ENCODE data around the gene OOEP. TPM values are rescaled to one million over a fixed set of nuclear protein-coding genes. Genes with fewer than 3 reads are reported as not detected.

The OOEP gene
- total and polyA plus RNA-seq, 2 of the 13 experiments (the other 11 are each of a cell fraction or from before 2014, with no cell fraction given), result not detected

GRCh38 chr6:73372516-73372915 lies 2.8 kb upstream of the OOEP start:
- no peak overlapping the region for H3K4me3 ChIP-seq (replicated peaks in 1 of 3; ENCODE audit: insufficient read depth in 1 of 3, low read depth in 2 of 3, low read length in 3 of 3)
- DNase-seq (ENCODE audit: low spot score), result no peak
- H2AFZ ChIP-seq (ENCODE audit: low read length), result no peak overlapping the region
- peaks cover 6% of the 10 kb centered on the region for H3K4me1 ChIP-seq (ENCODE audit: insufficient read depth, low read length)
- intact Hi-C loops (cut with micrococcal nuclease; ENCODE audit: unreplicated experiment) (no loop called here), in situ Hi-C loops (cut with HindIII; ENCODE audit: extremely low pct_ligation_motif_present, low pct_unique_long_range_greater_than_20kb) (no loop called here)
- no peaks in the 10 kb centered on the region for H4K20me1 ChIP-seq (ENCODE audit: insufficient read depth, low read length)
- CTCF ChIA-PET (ENCODE audit: low intra/inter-chr PET ratio, low total read pairs), result no interaction called here
- no peaks in the 10 kb centered on the region for H3K79me2 ChIP-seq (ENCODE audit: insufficient read depth, low read length)
- no peak for ATAC-seq
- H3K27ac ChIP-seq (ENCODE audit: extremely low read length, insufficient read depth, low read length), result no peak overlapping the region
- no peak overlapping the region for H3K9ac ChIP-seq (ENCODE audit: insufficient read depth, low read depth, low read length)
- BruUV-seq (replicated peaks), result no TSS peak
- POLR2A ChIA-PET, result no interaction called here
- TF ChIP-seq SRY (CRISPR knock-in tag; IDR thresholded peaks at IDR 0.05) (no peak), CEBPB (IDR thresholded peaks at IDR 0.05; ENCODE audit: borderline replicate concordance, low read depth, low read length) (0 out of 2 replicates have a peak, but pooled peaks have one; percentile 19), ZNF124 (CRISPR knock-in tag; IDR thresholded peaks at IDR 0.05) (no peak)
- FAIRE-seq, result no peak
- no peaks in the 10 kb centered on the region for H3K36me3 ChIP-seq (replicated peaks in 1 of 2; ENCODE audit: control insufficient read depth in 1 of 2, insufficient read depth in 2 of 2, low read length in 2 of 2)
- no peak overlapping the region for H3K4me2 ChIP-seq (ENCODE audit: low read depth, low read length)
- H3K27me3 ChIP-seq (ENCODE audit: control insufficient read depth in 1 of 2, insufficient read depth in 2 of 2, low read length in 2 of 2), result peaks cover 0 to 8% of the 10 kb centered on the region in 2 experiments; a peak in 3 of 5 replicates
- WGBS (ENCODE audit: low lambda C conversion rate), result 42% methylated on average over 10 of the region's 10 CpGs
- H3K9me3 ChIP-seq (ENCODE audit: low read length), result 0 out of 2 replicates have a peak, but pooled peaks cover 8% of the 10 kb centered on the region

GRCh38 chr6:73371984-73372383 lies 2.3 kb upstream of the OOEP start:
- intact Hi-C loops (cut with micrococcal nuclease; ENCODE audit: unreplicated experiment), result no loop called here
- Histone ChIP-seq H3K9ac (ENCODE audit: insufficient read depth, low read depth, low read length) (no peak overlapping the region), H3K4me1 (ENCODE audit: insufficient read depth, low read length) (peaks cover 6% of the 10 kb centered on the region), H3K4me3 (replicated peaks in 1 of 3; ENCODE audit: insufficient read depth in 1 of 3, low read depth in 2 of 3, low read length in 3 of 3) (no peak overlapping the region), H2AFZ (ENCODE audit: low read length) (no peak overlapping the region), H3K4me2 (ENCODE audit: low read depth, low read length) (no peak overlapping the region), H3K27me3 (ENCODE audit: control insufficient read depth in 1 of 2, insufficient read depth in 2 of 2, low read length in 2 of 2) (peaks cover 0 to 8% of the 10 kb centered on the region in 2 experiments; a peak in 3 of 5 replicates), H3K36me3 (replicated peaks in 1 of 2; ENCODE audit: control insufficient read depth in 1 of 2, insufficient read depth in 2 of 2, low read length in 2 of 2) (no peaks in the 10 kb centered on the region), H3K27ac (ENCODE audit: extremely low read length, insufficient read depth, low read length) (no peak overlapping the region), H3K79me2 (ENCODE audit: insufficient read depth, low read length) (no peaks in the 10 kb centered on the region), H4K20me1 (ENCODE audit: insufficient read depth, low read length) (no peaks in the 10 kb centered on the region), H3K9me3 (ENCODE audit: low read length) (0 out of 2 replicates have a peak, but pooled peaks cover 8% of the 10 kb centered on the region)
- BruUV-seq (replicated peaks), result no TSS peak
- in situ Hi-C loops (cut with HindIII; ENCODE audit: extremely low pct_ligation_motif_present, low pct_unique_long_range_greater_than_20kb), result no loop called here
- ChIA-PET POLR2A (no interaction called here), CTCF (ENCODE audit: low intra/inter-chr PET ratio, low total read pairs) (no interaction called here)
- TF ChIP-seq ZFP1 (CRISPR knock-in tag; IDR thresholded peaks at IDR 0.05) (no peak), ZBTB14 (CRISPR knock-in tag; IDR thresholded peaks at IDR 0.05) (no peak), FOXC1 (CRISPR knock-in tag; IDR thresholded peaks at IDR 0.05; ENCODE audit: borderline replicate concordance) (no peak), ZNF652 (CRISPR knock-in tag; IDR thresholded peaks at IDR 0.05; ENCODE audit: borderline replicate concordance, low read depth) (no peak), KAT8 (CRISPR knock-in tag; IDR thresholded peaks at IDR 0.05) (no peak), ZC3H13 (CRISPR knock-in tag; IDR thresholded peaks at IDR 0.05) (no peak), IRF9 (CRISPR knock-in tag; IDR thresholded peaks at IDR 0.05; ENCODE audit: borderline replicate concordance) (no peak), ZNF598 (CRISPR knock-in tag; IDR thresholded peaks at IDR 0.05; ENCODE audit: borderline replicate concordance) (no peak), EP300 (IDR thresholded peaks at IDR 0.05; ENCODE audit: low read depth in 2 of 2, low read length in 2 of 2) (no peak), EP300 (CRISPR knock-in tag; IDR thresholded peaks at IDR 0.05; ENCODE audit: borderline replicate concordance) (no peak), ZNF441 (CRISPR knock-in tag; IDR thresholded peaks at IDR 0.05; ENCODE audit: borderline replicate concordance) (no peak), ZNF572 (CRISPR knock-in tag; IDR thresholded peaks at IDR 0.05) (no peak)
- ATAC-seq (no peak), DNase-seq (ENCODE audit: low spot score) (no peak), FAIRE-seq (no peak)
- WGBS (ENCODE audit: low lambda C conversion rate), result 56% methylated on average over 4 of the region's 4 CpGs

All from HepG2 (cell line).